ENCODE results near the gene NME9.

Gene NME9

GRCh38 chr3:138284079-138284478 lies 45.6 kb downstream of the NME9 start:
- no peak for DNase-seq (ENCODE audit: low read depth in 1 of 2, low spot score in 1 of 2)

GRCh38 chr3:138282836-138283235 lies 46.8 kb downstream of the NME9 start:
- no peak for DNase-seq (ENCODE audit: low read depth in 1 of 2, low spot score in 1 of 2)

GRCh38 chr3:138281561-138281960 lies 48.1 kb downstream of the NME9 start:
- no peak for DNase-seq (ENCODE audit: low read depth in 1 of 2, low spot score in 1 of 2)

GRCh38 chr3:138271189-138271794 lies 58.4 kb downstream of the NME9 start:
- DNase-seq (ENCODE audit: low read depth in 1 of 2, low spot score in 1 of 2) = no peak

GRCh38 chr3:138270245-138270644 lies 59.4 kb downstream of the NME9 start:
- no peak for DNase-seq (ENCODE audit: low read depth in 1 of 2, low spot score in 1 of 2)

- DNase-seq (ENCODE audit: low read depth in 1 of 2, low spot score in 1 of 2) = no peak
Measured at GRCh38 chr3:138267083-138267482, 62.6 kb downstream of the NME9 start.

GRCh38 chr3:138265745-138266144 lies 63.9 kb downstream of the NME9 start:
- no peak for DNase-seq (ENCODE audit: low read depth in 1 of 2, low spot score in 1 of 2)

- no peak for DNase-seq (ENCODE audit: low read depth in 1 of 2, low spot score in 1 of 2)
Measured at GRCh38 chr3:138263104-138263503, 66.5 kb downstream of the NME9 start.

GRCh38 chr3:138260611-138261010 lies 69.0 kb downstream of the NME9 start:
- DNase-seq (ENCODE audit: low read depth in 1 of 2, low spot score in 1 of 2) = no peak

- DNase-seq (ENCODE audit: low read depth in 1 of 2, low spot score in 1 of 2) = no peak
Measured at GRCh38 chr3:138259126-138259525, 70.5 kb downstream of the NME9 start.

- DNase-seq (ENCODE audit: low read depth in 1 of 2, low spot score in 1 of 2) = no peak
Measured at GRCh38 chr3:138257986-138258385, 71.7 kb downstream of the NME9 start.

- DNase-seq (ENCODE audit: low read depth in 1 of 2, low spot score in 1 of 2) = no peak
Measured at GRCh38 chr3:138256022-138256421, 73.6 kb downstream of the NME9 start.

GRCh38 chr3:138254216-138254615 lies 75.4 kb downstream of the NME9 start:
- DNase-seq (ENCODE audit: low read depth in 1 of 2, low spot score in 1 of 2) = no peak

- no peak for DNase-seq (ENCODE audit: low read depth in 1 of 2, low spot score in 1 of 2)
Measured at GRCh38 chr3:138253609-138254008, 76.0 kb downstream of the NME9 start.

Data from activated T-helper 1 cell treated with anti-CD3 and anti-CD28 coated beads, Interleukin-2, amount 50 U/mL, for 16 hours (primary cell).